ENCODE data around the gene ARFGAP2. TPM values are rescaled to one million over a fixed set of nuclear protein-coding genes. Genes with fewer than 3 reads are reported as not detected.

ARFGAP2 gene
- polyA plus RNA-seq, 10 donors: 54.1 to 88.7 (median 65.4) TPM

GRCh38 chr11:47189100-47189834, 12.6 kb upstream of the ARFGAP2 start:
- DNase-seq: peak in 2 of 3 donors; percentile 44 to 48

GRCh38 chr11:47188259-47188658, 11.6 kb upstream of the ARFGAP2 start:
- DNase-seq: peak; percentile 69 to 93 (median 81)

DNA sequence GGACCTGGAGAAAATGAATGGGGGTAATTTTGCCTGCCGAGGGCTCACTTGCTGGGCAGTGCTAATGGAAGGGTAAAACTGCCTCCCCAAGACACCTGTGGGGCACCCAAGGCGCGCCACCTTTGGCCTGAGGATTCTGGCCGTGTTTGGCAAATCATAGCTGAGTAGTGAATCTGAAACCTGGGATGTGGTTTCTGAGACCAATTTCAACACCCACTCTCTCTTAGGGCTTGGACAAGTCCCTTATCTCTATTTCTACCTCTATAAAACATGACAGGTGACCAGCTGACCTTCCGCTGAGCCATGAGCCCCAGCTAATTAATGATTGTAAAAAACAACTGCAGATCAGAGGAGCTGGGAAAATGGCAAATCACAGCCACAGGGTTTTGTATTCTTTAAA, 11.0 kb upstream of the ARFGAP2 start:
- no peak for DNase-seq

DNA sequence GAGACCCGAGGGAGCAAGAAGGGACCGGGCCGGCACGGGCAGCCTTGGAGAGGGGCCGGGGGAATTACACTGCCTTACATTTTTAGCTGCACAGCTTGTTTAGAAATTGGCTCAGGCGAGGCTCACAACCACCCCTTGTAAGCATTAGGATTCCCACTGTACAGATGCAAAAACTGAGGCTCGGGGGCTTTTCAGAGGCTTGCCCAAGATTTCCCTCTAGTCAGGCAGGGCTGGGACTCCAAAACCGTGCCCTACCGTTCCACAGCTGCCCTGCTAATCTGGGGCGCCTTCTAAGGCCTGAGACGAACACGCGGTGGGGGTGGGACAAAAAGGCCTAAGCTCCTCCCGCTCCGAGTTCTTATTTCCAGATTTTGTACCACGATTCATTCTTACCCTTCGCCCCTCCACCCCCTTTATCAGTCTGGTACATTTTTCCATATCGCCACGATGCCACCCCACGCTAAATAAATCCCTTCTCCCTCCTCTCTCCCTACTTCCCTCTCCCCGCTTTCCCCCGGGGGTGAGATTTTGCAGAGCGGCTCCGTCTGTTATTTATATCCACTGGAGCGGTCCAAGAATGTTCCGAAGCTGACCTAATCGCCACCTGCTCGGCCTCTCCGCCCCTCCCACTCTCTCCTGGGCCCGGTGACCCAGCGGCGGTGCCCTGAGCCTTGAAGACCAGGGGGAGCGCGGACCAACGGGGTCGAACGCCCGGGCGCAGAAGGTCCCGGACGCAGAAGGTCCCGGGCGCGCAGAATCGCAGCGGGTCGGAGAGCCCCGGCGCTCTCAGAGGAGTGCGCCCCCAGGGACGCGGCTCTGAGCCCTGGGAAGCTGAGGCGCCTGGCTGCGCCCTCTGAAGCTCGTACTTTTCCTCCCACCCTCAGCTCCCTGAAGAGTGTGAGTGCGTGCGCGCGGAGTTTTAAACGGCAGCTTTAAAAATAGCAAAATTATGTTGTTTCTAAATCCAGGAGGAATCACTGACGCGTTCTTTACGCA, 10.3 kb upstream of the ARFGAP2 start:
- DNase-seq: peak; percentile 66 to 92 (median 80)

GRCh38 chr11:47186076-47186699, 9.5 kb upstream of the ARFGAP2 start, which contains the start of gene PACSIN3:
Gene PACSIN3, minus strand, starts transcription at chr11:47186434. Its CDS starts 3,707 bp downstream, at chr11:47182727.
- DNase-seq: peak in 2 of 3 donors; percentile 44 to 84

- DNase-seq: peak; percentile 72 to 86 (median 73)
These were observed 8.8 kb upstream of the ARFGAP2 start for GRCh38 chr11:47185305-47186075.

- DNase-seq: peak in 1 of 3 donors; percentile 49
These were observed 8.1 kb upstream of the ARFGAP2 start for GRCh38 chr11:47184711-47185304.

- DNase-seq: peak in 1 of 3 donors; percentile 53
These were observed 7.3 kb upstream of the ARFGAP2 start for GRCh38 chr11:47183969-47184368.

DNA sequence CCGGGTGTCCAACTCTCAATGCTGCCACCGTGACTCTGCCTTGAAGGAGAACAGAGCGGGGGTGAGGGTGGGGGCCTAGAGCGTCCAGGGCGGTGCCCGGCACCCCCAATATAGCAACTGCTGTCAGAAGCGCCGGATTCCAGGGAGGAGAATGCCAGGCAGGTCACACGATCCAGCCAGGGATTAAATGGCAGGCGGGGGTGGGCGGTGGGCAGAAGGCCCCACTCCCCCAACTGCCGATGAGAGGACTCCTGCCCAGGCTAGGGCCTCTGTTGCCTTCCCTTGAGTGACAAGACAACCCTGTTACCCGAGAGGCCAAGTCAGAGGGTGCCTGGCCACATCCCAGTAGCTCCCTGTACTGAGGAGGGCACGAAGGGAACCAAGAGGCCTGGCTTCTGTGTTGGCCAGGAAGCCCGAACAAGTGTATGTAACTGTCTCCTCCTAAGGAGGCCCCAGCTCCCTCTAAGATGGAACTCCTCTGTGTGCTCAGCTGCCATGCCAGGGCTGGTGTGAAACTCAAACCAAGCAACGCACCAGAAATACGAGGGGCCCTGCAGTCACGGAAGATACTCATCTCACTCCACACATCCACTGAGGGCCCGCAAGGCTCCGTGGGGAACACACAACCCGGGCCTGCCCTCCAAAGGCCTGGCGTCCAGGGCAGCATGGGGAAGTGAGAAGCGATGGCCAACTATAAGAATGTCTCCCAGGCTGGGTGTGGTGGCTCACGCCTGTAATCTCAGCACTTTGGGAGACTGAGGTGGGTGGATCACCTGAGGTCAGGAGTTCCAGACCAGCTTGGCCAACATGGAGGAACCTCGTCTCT, 6.6 kb upstream of the ARFGAP2 start:
- DNase-seq: peak; percentile 48 to 64 (median 55)

- no peak for DNase-seq
These were observed 5.7 kb upstream of the ARFGAP2 start for GRCh38 chr11:47182380-47182779.

- no peak for DNase-seq
These were observed 4.6 kb upstream of the ARFGAP2 start for GRCh38 chr11:47181271-47181670.

DNA sequence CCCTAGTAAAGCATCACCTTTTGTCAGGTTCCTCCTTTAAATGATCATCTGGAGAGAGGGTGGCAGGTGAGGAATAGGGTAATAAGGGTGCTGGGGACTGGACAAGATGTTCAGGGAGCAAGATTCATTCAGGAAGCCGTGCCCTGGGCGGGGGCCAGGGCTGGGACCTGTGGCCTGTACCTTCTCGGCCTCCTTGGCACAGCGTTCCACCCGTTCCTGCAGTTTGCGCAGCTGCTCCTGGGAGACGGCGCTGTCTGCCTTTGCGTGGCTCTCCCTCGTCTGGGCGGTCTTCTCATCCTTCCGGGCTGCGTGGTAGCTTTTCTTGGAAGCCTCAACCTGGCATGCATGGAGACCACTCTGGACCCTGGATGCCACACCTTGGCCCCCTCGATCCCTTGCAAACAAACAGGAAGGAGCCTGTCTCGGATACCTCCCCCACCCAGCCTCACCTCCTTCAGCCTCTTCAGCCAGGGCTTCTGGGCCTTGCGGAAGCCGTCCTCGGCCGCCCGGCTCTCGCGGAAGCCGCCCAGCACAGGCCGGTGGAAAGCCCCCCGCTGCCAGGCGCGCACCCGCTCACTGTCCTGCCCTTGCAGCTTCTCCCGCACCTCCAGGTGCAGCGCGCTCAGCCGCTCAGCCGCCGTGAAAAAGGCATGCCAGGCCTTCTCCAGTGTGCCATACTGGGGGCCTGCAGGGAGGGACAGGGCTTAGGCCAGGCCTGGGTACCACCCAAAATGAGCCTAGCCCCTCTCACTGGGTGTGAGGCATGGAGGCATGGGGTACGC, 3.5 kb upstream of the ARFGAP2 start:
- no peak for DNase-seq

DNA sequence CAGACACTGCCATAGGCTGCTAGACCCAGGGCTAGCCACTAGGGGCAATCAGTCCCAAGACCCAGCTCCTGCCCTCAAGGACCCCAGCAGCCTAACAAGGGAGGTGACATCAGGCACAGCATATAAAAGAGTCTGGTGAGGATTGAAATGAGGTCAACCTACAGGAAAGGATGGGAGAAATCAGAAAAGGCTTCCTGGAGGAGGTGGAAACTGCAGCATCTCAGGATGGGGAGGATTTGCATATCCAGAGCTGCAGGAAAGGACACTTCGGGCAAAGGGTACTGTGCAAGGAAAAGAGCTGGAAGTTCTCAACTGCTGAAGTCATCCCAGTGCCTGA, 2.9 kb upstream of the ARFGAP2 start:
- DNase-seq: no peak

DNA sequence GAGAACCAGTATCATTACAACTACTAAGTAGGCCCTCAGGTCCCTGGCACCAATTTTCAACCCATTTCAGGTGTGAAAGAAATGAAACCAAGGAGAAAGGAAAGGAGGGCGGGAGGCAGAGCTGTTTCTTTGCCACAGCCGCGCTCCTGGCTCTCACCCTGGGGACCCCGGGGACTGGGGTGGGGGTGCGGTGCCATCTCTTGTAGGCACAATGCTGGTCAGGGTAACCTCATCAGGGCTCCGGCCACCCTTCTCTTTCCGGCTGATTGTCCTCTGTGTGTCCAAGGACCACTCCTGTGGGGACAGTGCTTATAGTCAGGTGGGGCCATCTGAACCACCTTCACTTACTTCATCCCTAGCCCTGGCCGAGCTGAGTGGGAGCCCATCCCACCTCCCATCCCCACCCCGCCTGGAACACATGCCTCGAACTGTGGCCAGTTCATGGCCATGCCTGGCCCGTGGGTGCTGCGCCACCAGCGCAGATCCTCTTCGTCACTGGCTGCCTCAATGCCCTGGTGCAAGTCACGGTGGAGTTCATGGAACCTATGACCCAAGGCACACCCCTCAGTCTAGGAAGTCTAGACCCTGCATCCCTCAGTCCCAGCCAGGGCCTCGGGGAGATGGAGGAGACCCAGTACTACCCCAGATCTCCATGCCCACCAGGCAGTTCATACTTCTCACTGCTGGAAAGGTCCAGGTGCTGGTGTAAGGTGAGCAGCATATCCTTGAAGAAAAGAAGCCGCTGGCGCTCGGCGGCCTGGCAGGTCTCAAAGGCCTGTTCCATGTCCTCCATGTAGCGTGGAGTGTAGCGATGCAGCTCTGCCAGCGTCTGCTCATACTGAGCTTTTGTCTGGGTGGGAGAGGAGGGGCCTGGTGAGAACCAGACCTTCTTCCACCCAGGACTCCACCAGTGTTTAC, 2.3 kb upstream of the ARFGAP2 start:
- DNase-seq: no peak

DNA sequence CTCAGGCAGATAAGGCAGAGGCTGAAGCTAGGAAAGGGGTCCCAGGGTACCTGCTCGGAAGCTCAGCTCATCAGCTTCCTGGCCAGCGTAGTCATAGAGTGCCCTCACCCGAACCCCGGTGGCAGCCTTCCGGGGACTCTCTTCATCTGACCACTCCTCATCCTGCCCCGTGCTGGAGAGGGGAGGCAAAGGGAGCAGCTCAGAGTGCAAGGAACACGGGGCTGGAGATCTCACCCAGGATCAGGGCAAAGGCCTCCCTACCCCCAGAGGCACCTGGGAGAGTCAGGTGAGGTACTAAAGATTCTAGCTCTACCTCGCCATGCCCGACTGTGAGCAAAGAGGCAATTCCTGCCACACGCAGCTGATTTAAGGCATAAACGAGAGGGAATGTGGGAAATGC, 1.6 kb upstream of the ARFGAP2 start:
- no peak for DNase-seq

DNA sequence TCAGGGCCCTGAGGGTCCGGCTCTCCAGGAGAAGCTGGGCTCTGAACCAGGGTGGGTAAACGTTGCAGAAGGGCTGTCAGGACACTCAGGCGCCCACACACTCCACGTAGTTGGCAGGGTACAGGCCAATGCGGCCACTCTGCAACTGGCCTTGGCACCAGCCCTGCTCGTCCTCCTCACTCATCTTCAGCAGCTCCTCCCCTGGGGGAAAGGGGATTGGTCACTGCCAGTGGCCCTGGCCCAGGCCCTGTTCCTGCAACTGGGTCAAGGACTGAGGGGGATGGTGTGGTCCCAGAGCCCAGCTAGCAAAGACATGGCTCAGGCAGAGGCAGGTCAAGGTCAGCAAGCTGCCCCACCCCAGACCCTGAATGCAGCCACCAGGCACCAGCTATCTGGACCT, 1.2 kb upstream of the ARFGAP2 start:
- no peak for DNase-seq

DNA sequence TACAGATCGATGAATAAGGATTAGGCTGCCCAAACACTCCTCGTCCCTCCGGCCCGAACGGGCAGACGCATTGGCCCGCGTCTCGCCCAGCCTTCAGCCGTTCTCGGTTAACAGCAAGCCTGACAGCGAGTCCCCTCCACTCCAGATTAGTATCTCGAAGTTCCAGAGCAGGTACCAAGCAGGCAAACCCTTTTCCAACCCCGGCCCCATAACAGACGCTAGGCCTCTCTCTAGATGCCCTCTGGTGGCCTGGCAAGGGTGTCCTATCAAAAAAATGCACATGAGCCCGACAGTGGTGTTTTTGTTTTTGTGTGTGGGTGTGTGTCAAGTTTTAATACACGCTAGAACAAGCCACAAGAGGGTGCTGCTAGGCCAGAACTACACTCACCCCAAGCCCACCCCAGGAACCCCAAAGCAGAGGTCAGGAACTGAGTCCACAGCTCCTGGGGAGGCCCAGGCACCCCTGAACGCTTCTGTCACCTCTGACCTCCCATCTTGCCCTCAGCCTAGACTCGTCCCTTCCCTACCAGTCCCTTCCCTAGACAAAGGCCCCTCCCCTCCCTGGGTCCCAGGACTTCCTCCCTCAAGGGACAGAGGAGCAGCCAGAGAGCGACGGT, 658 bp upstream of the ARFGAP2 start:
- DNase-seq: peak; percentile 74 to 95 (median 74)

Measured in muscle of back (tissue), 11 donors.